Tibial nerve (tissue), 4 donors: ENCODE data around the gene ASAP3. TPM values are rescaled to one million over a fixed set of nuclear protein-coding genes. Genes with fewer than 3 reads are reported as not detected.

Source experiments
- DNase-seq, 2 donors: peaks; one replicate each; pipeline ENCODE4 v3.0.0-alpha.2; 2019; ENCODE audit warnings: low spot score in 2 of 2
- H3K27ac ChIP-seq, 4 donors: fragments of 200-600 bp; sonication (generic) in 3 of 4; one replicate each; pipeline ENCODE4 v1.5.1; 2017 to 2019; ENCODE audit warnings: mild to moderate bottlenecking in 1 of 4
- H3K27me3 ChIP-seq, 2 donors: fragments of 200-600 bp; sonication (generic) in 1 of 2; one replicate each; pipeline versions ENCODE4 v1.5.1 to v1.6.0; 2017 to 2019
- H3K36me3 ChIP-seq, 3 donors: fragments of 200-600 bp; sonication (generic); one replicate each; pipeline ENCODE4 v1.5.1; 2018 to 2019
- H3K4me1 ChIP-seq, 4 donors: fragments of 200-600 bp; sonication (generic) in 3 of 4; one replicate each; pipeline ENCODE4 v1.5.1; 2017 to 2019
- H3K4me3 ChIP-seq, 4 donors: fragments of 200-600 bp; sonication (generic) in 3 of 4; one replicate each; pipeline ENCODE4 v1.5.1; 2017 to 2019; ENCODE audit warnings: mild to moderate bottlenecking in 1 of 4, moderate library complexity in 1 of 4
- H3K9me3 ChIP-seq, 4 donors: fragments of 200-600 bp; sonication (generic) in 3 of 4; one replicate each; pipeline ENCODE4 v1.5.1; 2017 to 2019
- EP300 ChIP-seq, 2 donors: sonication (generic); formaldehyde crosslinking; IDR thresholded peaks; one replicate each; pipeline ENCODE4 v1.6.1; 2017; ENCODE audit warnings: antibody characterized with exemption in 2 of 2, mild to moderate bottlenecking in 1 of 2
- POLR2A ChIP-seq, 2 donors: fragments of 450-650 bp; IDR thresholded peaks; one replicate each; pipeline ENCODE4 v1.6.1; 2017; ENCODE audit warnings: antibody characterized with exemption in 2 of 2, mild to moderate bottlenecking in 2 of 2, moderate library complexity in 2 of 2
- WGBS, 2 donors: methylation state at CpG; one replicate each; pipeline ENCODE4 v1.1.5; 2018; 5-methylcytosine and 5-hydroxymethylcytosine counted together
- total RNA-seq, 4 donors: library from RNA; depleted of rRNA; stranded (reverse); fragments of >200 nt; gene quantifications; one replicate each; pipeline ENCODE4 v1.1.0, GENCODE V29; 2016
- TF ChIP-seq, protein P1 (sequence below), 5 experiments: fragments of 200-600 bp in 3 of 5; fragments of 450-650 bp in 2 of 5; sonication (generic) in 3 of 5; IDR thresholded peaks; one replicate each; pipeline ENCODE4 v1.5.1; 2016 to 2019; ENCODE audit warnings: antibody characterized with exemption in 5 of 5, mild to moderate bottlenecking in 3 of 5, moderate library complexity in 2 of 5

Gene ASAP3
- total RNA-seq, 4 donors from 2014 or later = 79.8 to 140 (median 117) TPM

GRCh38 chr1:23475134-23475628, 8.8 kb downstream of the ASAP3 start:
- peak overlapping the region in 2 of 4 donors; percentile 83 to 86 for H3K27ac ChIP-seq
- peaks cover 0 to 88% (median 32%) of the 10 kb centered on the region in 4 donors for H3K4me1 ChIP-seq
- no peaks in the 10 kb centered on the region for H3K9me3 ChIP-seq
- no peaks in the 10 kb centered on the region for H3K27me3 ChIP-seq
- H3K36me3 ChIP-seq = no peaks in the 10 kb centered on the region
- H3K4me3 ChIP-seq = no peak overlapping the region
- 47 to 54% methylated on average over 6 of the region's 6 CpGs for WGBS, 2 donors
- peak in 1 of 2 donors; percentile 50 for DNase-seq
- TF ChIP-seq POLR2A (IDR thresholded peaks at IDR 0.05) (no peak), EP300 (IDR thresholded peaks at IDR 0.05) (no peak)
- TF ChIP-seq, protein P1, sequence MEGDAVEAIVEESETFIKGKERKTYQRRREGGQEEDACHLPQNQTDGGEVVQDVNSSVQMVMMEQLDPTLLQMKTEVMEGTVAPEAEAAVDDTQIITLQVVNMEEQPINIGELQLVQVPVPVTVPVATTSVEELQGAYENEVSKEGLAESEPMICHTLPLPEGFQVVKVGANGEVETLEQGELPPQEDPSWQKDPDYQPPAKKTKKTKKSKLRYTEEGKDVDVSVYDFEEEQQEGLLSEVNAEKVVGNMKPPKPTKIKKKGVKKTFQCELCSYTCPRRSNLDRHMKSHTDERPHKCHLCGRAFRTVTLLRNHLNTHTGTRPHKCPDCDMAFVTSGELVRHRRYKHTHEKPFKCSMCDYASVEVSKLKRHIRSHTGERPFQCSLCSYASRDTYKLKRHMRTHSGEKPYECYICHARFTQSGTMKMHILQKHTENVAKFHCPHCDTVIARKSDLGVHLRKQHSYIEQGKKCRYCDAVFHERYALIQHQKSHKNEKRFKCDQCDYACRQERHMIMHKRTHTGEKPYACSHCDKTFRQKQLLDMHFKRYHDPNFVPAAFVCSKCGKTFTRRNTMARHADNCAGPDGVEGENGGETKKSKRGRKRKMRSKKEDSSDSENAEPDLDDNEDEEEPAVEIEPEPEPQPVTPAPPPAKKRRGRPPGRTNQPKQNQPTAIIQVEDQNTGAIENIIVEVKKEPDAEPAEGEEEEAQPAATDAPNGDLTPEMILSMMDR (IDR thresholded peaks at IDR 0.05) = no peak

- Histone ChIP-seq H3K27ac (peak overlapping the region in 3 of 4 donors; percentile 14 to 86 (median 83)), H3K4me3 (no peak overlapping the region), H3K36me3 (no peaks in the 10 kb centered on the region), H3K27me3 (no peaks in the 10 kb centered on the region), H3K9me3 (no peaks in the 10 kb centered on the region), H3K4me1 (peaks cover 0 to 83% (median 37%) of the 10 kb centered on the region in 4 donors)
- DNase-seq = no peak
- WGBS, 2 donors = 62 to 72% methylated on average over 6 of the region's 6 CpGs
- TF ChIP-seq, protein P1 (IDR thresholded peaks at IDR 0.05) = no peak
Observed at GRCh38 chr1:23473037-23473800, 10.8 kb downstream of the ASAP3 start.

GRCh38 chr1:23472351-23473036, 11.5 kb downstream of the ASAP3 start:
- Histone ChIP-seq H3K36me3 (no peaks in the 10 kb centered on the region), H3K4me1 (peaks cover 0 to 79% (median 37%) of the 10 kb centered on the region in 4 donors), H3K27ac (peak overlapping the region in 3 of 4 donors; percentile 14 to 86 (median 83)), H3K4me3 (no peak overlapping the region), H3K27me3 (no peaks in the 10 kb centered on the region), H3K9me3 (no peaks in the 10 kb centered on the region)
- DNase-seq = no peak
- TF ChIP-seq EP300 (IDR thresholded peaks at IDR 0.05) (no peak), POLR2A (IDR thresholded peaks at IDR 0.05) (no peak)
- TF ChIP-seq, protein P1 (IDR thresholded peaks at IDR 0.05) = no peak
- WGBS, 2 donors = 75 to 77% methylated on average over 5 of the region's 5 CpGs

- H3K36me3 ChIP-seq = no peaks in the 10 kb centered on the region
- no peaks in the 10 kb centered on the region for H3K27me3 ChIP-seq
- peak overlapping the region in 3 of 4 donors; percentile 66 to 86 (median 83) for H3K27ac ChIP-seq
- peaks cover 0 to 83% (median 37%) of the 10 kb centered on the region in 4 donors for H3K4me1 ChIP-seq
- H3K4me3 ChIP-seq = no peak overlapping the region
- no peak for TF ChIP-seq EP300 (IDR thresholded peaks at IDR 0.05)
- TF ChIP-seq POLR2A (IDR thresholded peaks at IDR 0.05) = no peak
- TF ChIP-seq, protein P1 (IDR thresholded peaks at IDR 0.05) = no peak
- H3K9me3 ChIP-seq = no peaks in the 10 kb centered on the region
- WGBS, 2 donors = 54 to 66% methylated on average over 4 of the region's 4 CpGs
- no peak for DNase-seq
Observed at GRCh38 chr1:23471473-23472075, 12.4 kb downstream of the ASAP3 start.
